GM21576 (cell line): ENCODE results near the gene ISG15.

Experiments
- ATAC-seq: cut with Tn5 transposase; IDR thresholded peaks from one replicate; pipeline ENCODE4 v1.9.1; 2021; ENCODE audit warnings: mild to moderate bottlenecking, moderate library complexity; ENCODE audit not compliant: unreplicated experiment

Gene ISG15

DNA sequence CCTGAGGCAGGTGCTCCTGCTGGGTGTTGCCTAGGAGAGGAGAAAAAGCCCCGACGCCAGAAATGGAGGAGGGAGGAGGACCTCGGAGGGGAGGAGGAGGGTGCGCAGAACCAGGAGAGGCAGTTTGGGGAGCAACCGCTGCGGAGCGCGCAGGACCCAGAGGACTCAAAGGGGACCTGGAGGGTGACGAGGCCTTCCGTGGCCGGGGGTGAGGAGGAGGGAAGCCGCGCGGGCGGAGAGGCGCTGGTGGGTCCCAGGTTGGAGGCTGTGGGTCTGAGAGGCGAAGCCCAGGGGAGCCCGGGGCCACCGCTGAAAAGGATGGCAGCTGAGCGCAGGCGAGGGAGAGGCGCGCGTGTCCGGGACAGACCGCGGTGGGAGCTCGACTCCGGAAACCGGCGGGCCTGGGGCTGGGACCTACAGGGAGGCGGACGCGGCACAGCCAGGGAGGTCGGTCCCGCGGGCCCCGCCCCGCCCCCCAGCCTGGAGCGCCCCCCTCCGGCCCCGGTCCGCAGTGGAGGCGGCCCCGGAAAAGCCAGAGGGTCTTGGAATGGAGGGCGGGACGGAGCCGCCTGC is 45.7 kb downstream of the ISG15 start:
- ATAC-seq: peak; percentile 17

DNA sequence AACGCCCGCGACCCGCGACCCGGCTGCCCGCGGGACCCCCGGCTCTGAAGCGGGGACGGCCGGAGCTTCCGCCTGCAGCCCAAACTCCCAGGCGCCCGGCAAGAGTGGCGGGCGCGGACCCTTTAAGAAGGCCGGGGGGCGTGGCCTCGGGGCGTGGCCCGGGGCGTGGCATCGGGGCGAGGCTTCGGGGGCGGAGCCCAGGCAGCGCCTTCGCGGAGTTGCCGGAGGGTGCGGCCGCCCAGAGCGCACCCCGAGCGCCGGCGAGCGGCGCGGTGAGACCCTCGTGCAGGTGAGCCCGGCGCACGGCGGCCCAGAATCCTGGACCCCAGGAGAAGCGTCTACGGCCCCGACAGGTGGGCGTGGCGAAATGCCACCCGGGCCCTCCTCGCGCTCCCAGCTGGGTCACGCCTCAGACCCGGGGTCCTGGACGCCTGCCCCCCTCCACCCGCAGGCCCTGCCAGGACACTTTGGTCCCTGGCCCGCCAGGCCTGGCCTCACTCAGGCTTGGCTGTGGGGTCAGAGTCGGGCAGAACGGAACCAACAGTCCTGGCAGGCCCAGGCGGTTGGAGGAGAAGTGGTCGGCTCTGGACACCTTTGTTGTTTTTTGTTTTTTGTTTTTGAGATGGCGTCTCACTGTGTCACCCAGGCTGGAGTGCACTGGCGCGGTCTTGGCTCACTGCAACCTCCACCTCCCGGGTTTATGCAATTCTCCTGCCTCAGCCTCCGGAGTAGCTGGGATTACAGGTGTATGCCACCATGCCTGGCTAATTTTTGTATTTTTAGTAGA is 46.4 kb downstream of the ISG15 start:
- ATAC-seq: peak; percentile 59

DNA sequence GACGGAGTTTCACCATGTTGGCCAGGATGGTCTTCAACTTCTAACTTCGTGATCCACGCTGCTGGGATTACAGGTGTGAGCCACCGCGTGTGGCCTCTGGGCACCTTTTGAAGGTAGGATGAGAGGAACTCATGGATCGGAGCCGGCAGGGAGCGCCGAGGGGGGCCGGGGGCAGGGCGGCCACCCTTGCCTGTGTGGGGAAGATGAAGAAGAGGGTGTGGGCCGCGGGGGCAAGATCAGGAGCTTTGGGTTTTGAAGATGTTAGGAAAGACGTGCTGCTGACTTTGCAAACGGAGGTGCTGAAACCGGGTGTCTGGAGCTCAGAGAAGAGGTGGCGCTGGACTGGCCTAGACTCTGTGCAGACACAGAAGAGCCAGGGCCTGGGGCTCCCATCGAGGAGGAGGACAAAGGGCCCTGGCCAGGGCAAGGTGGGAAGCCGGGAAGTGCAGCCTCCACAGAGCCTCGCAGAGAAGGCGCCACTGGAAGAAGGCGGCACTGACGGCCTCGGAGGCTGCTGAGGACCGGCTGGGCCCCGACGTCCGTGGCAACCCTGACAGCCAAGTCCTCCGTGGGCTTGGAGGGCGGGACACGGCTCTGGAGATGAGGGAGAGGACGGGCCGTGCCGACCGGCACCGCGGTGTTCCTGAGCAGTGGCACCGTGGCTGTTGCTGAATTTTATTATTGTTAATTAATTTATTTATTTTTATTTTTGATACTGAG is 47.1 kb downstream of the ISG15 start:
- no peak for ATAC-seq

DNA sequence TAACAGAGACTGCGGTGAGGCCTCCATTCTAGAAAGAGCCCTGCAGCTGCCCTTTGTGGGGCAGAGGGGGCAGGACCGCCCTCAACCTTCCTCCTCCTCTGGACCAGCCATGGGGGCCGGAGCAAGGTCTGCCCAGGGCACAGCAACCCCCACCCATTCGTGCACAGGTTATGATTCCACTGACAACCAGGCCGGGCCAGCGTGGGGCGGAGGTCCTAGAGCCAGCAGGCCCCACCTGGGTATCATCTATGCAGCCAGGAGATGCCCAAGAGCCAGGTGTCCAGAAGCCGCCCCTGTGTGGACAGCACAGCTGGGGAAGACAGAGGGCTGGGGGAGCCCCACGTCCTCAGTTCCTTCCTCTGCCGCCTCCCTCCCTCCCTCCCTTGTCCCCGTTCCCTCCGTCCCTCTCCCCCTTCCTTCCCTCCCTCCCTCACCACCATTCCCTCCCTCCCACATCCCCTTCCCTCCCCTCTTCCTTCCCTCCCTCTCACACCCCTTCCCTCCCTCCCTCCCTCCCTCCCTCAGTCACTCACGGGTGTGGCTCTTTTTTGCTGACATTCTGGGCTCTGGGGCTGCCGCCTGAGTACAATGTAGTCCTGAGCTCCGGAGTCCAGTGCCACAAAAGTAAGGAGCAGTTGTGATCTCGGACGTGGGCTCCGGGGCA is 48.5 kb downstream of the ISG15 start:
- no peak for ATAC-seq

DNA sequence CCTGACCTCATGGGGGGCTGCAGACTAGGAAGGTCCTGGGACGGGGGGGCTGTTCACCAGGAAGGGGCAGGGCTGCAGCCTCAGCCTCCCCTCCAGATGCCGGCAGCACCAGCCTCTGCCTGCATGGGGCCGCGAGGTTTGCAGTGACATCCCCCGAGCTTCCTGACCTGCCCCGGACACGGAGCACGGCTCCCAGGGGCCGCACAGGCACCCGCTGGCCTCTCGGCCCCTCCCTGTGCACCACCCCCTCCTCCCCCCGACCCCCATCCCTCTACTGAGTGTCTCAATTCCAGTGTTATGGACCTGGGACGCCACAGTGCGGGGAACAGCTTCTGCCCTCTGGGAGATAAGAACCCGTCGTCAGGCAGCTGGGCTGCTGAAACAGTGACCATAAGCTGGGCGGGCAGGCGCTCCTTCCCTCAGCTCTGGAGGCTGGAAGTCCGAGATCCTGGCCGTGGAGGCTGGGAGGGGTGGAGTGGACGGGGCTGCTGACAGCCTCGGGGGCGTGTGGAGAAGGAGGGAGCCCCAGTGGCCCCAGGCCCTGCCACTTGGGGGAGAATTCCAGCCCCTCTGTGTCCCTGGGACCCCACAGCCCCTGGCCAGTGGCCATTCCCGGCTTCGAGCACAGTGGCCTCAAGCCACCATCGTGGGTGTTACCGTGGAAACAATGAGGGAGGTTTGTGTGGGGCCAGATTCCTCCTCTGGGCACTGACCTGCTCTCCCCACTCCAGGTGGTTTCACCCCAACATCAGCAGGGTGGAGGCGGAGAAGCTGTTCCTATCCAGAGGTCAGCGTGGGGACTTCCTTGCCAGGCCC is 49.3 kb downstream of the ISG15 start:
- ATAC-seq: no peak

DNA sequence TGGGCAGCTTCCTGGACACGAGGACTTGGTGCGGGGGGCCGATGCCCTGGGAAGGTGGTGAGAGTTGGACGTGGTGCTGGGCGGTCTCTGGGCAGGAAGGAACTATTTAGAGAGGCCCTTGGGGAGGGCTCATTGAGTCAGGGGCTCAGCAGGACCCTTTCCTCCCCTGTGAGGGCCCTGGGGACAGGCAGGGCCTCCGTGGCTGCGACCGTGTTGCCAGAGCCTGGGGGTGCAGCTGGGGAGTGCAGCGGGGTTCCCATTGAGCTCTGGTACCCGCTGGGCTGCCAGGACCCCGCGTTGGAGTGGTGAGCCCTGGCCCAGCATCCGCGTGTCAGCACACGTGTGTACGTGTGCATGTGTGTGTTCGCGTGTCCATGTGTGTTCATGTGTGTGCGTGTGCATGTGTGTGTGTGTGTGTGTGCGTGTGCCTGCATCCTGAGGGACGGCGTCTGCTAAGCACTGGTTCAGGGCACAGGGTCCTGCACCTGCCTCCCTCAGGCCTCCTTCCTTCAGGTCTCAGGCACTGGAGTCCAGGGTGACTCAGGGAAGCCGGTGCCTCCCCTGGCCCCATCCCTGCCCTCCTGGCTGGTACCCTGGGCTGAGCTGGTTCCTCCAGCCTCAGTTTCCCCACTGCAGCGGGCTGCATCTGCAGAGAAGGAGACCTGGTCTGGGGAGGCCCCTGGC is 50.1 kb downstream of the ISG15 start:
- no peak for ATAC-seq
